Measurements from ENCODE around the gene IFRD1.

DNA sequence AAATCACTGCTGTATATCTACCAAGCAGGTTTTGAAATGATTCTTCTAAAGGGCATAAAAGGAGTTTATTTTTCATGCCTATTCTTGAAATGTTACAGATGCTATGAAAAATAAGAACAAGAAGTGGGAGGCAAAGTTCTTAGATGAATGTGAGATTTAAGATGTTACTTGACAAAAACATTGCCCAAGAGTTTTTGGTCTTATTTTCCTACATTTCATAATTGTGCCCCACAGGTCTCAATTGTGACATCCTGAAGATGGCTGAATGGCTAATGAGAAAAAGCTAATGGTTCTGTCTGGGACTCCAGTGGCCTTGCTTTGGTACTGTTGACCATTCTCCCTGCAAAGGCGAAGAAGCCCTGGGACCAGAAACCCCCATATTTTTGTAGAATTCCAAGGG, 43.0 kb upstream of the IFRD1 start:
- no peak for TF ChIP-seq POLR2A (IDR thresholded peaks at IDR 0.05; ENCODE audit: low read depth)
- TF ChIP-seq, protein P1, sequence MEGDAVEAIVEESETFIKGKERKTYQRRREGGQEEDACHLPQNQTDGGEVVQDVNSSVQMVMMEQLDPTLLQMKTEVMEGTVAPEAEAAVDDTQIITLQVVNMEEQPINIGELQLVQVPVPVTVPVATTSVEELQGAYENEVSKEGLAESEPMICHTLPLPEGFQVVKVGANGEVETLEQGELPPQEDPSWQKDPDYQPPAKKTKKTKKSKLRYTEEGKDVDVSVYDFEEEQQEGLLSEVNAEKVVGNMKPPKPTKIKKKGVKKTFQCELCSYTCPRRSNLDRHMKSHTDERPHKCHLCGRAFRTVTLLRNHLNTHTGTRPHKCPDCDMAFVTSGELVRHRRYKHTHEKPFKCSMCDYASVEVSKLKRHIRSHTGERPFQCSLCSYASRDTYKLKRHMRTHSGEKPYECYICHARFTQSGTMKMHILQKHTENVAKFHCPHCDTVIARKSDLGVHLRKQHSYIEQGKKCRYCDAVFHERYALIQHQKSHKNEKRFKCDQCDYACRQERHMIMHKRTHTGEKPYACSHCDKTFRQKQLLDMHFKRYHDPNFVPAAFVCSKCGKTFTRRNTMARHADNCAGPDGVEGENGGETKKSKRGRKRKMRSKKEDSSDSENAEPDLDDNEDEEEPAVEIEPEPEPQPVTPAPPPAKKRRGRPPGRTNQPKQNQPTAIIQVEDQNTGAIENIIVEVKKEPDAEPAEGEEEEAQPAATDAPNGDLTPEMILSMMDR (IDR thresholded peaks at IDR 0.05), result no peak
- TF ChIP-seq POLR2AphosphoS5 (IDR thresholded peaks at IDR 0.05), result no peak
